Measurements from ENCODE around the gene TM7SF2. TPM values are rescaled to one million over a fixed set of nuclear protein-coding genes. Genes with fewer than 3 reads are reported as not detected.

TM7SF2 gene
- total RNA-seq, 1 donor from 2014 or later = 21.4 TPM

- DNase-seq (ENCODE audit: low read depth in 2 of 2) = no peak
These were observed 22.1 kb upstream of the TM7SF2 start for GRCh38 chr11:65089621-65090020.

GRCh38 chr11:65090628-65091027 is 21.0 kb upstream of the TM7SF2 start:
- no peak for DNase-seq (ENCODE audit: low read depth in 2 of 2)

- DNase-seq (ENCODE audit: low read depth in 2 of 2) = no peak
These were observed 16.2 kb upstream of the TM7SF2 start for GRCh38 chr11:65095427-65095826.

GRCh38 chr11:65095974-65096806 is 15.5 kb upstream of the TM7SF2 start, which contains the start of gene VPS51:
VPS51 (plus strand) TSS chr11:65096214; CDS start chr11:65096251, 37 bp downstream.
- DNase-seq (ENCODE audit: low read depth in 2 of 2) = peak; percentile 90 to 95

GRCh38 chr11:65096926-65097325 is 14.7 kb upstream of the TM7SF2 start:
- DNase-seq (ENCODE audit: low read depth in 2 of 2) = no peak

GRCh38 chr11:65100674-65101350 is 10.9 kb upstream of the TM7SF2 start:
- DNase-seq (ENCODE audit: low read depth in 2 of 2) = no peak

GRCh38 chr11:65102142-65103095 is 9.3 kb upstream of the TM7SF2 start:
- peak in 1 of 2 donors; percentile 82 for DNase-seq (ENCODE audit: low read depth in 2 of 2)

- DNase-seq (ENCODE audit: low read depth in 2 of 2) = no peak
These were observed 8.2 kb upstream of the TM7SF2 start for GRCh38 chr11:65103476-65103875.

GRCh38 chr11:65104628-65105027 is 7.0 kb upstream of the TM7SF2 start:
- DNase-seq (ENCODE audit: low read depth in 2 of 2) = no peak

GRCh38 chr11:65107078-65107477 is 4.6 kb upstream of the TM7SF2 start:
- DNase-seq (ENCODE audit: low read depth in 2 of 2) = no peak

- no peak for DNase-seq (ENCODE audit: low read depth in 2 of 2)
These were observed 3.8 kb upstream of the TM7SF2 start for GRCh38 chr11:65107751-65108468.

GRCh38 chr11:65108469-65109123 is 3.1 kb upstream of the TM7SF2 start:
- no peak for DNase-seq (ENCODE audit: low read depth in 2 of 2)

GRCh38 chr11:65109231-65110198 is 2.2 kb upstream of the TM7SF2 start:
- no peak for DNase-seq (ENCODE audit: low read depth in 2 of 2)

- DNase-seq (ENCODE audit: low read depth in 2 of 2) = peak; percentile 77 to 82
These were observed 1.3 kb upstream of the TM7SF2 start for GRCh38 chr11:65110354-65110861.

GRCh38 chr11:65111159-65111743 is 421 bp upstream of the TM7SF2 start:
- DNase-seq (ENCODE audit: low read depth in 2 of 2) = no peak

- peak; percentile 46 to 73 for DNase-seq (ENCODE audit: low read depth in 2 of 2)
These were observed 1.1 kb downstream of the TM7SF2 start for GRCh38 chr11:65112546-65113360.

- peak in 1 of 2 donors; percentile 28 for DNase-seq (ENCODE audit: low read depth in 2 of 2)
These were observed 1.7 kb downstream of the TM7SF2 start for GRCh38 chr11:65113361-65113756.

GRCh38 chr11:65113839-65114238 is 2.2 kb downstream of the TM7SF2 start:
- no peak for DNase-seq (ENCODE audit: low read depth in 2 of 2)
